ENCODE data around the gene SV2B. TPM values are rescaled to one million over a fixed set of nuclear protein-coding genes. Genes with fewer than 3 reads are reported as not detected.

Gene SV2B
- total and polyA plus RNA-seq, 9 of the 15 experiments (the other 6 are each of a cell fraction or from before 2014, with no cell fraction given): 0.01 to 0.25 (median 0.11) TPM

DNA sequence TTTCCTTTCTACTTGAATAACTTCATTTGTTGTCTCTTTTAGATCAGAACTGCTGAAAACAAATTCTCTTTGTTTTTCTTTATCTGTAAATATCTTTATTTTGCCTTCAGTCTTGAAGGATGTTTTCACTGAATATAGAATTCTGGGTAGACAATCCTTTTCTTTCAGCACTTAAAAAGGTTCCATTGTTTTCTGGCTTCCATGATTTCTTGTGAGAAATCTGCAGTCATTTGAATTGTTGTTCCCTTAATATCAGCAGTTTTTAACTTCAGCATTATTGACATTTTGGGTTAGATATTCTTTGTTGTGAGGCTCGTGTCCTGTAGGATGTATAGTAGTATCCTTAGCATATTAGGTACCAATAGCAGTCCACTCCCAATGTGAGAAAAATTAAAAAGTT lies 65.8 kb downstream of the SV2B start:
- BruUV-seq (replicated peaks): no TSS peak
- FAIRE-seq: no peak
- Histone ChIP-seq H4K20me1 (replicated peaks; ENCODE audit: control insufficient read depth, insufficient read depth, low read length) (no peaks in the 10 kb centered on the region), H3K79me2 (ENCODE audit: control insufficient read depth, insufficient read depth, low read length) (no peaks in the 10 kb centered on the region), H3K36me3 (ENCODE audit: control insufficient read depth, insufficient read depth, low read length) (no peaks in the 10 kb centered on the region), H3K9me1 (ENCODE audit: control insufficient read depth, insufficient read depth, low read length) (no peaks in the 10 kb centered on the region), H3K9ac (ENCODE audit: insufficient read depth in 1 of 2, low read depth in 2 of 2, low read length in 2 of 2) (no peak overlapping the region), H3K4me3 (no peak overlapping the region), H3K4me1 (replicated peaks in 1 of 2; ENCODE audit: control insufficient read depth in 2 of 2, insufficient read depth in 2 of 2, low read length in 2 of 2) (no peaks in the 10 kb centered on the region), H3K27me3 (ENCODE audit: control insufficient read depth in 2 of 2, insufficient read depth in 2 of 2, low read length in 2 of 2) (peaks cover under 1% of the 10 kb centered on the region in 2 experiments; a peak in 1 of 5 replicates), H3K9me3 (replicated peaks; ENCODE audit: control insufficient read depth, insufficient read depth, low read depth, low read length) (peaks cover 2% of the 10 kb centered on the region; the same call in 1 of the 2 replicates), H2AFZ (ENCODE audit: low read depth, low read length) (no peak overlapping the region), H3K27ac (ENCODE audit: extremely low read depth, low read depth, low read length) (no peak overlapping the region), H3K4me2 (ENCODE audit: insufficient read depth, low read length) (no peak overlapping the region)
- intact Hi-C loops (cut with micrococcal nuclease) (no loop called here), in situ Hi-C loops (cut with MboI) (no loop called here)
- WGBS (ENCODE audit: insufficient coverage, low coverage, missing lambda C conversion rate): 0% methylated on average over 1 of the region's 1 CpG
- ATAC-seq: no peak
- CTCF ChIA-PET (ENCODE audit: low intra/inter-chr PET ratio): no interaction called here
- no peak for TF ChIP-seq EP400 (IDR thresholded peaks at IDR 0.05)
- TF ChIP-seq CBX1 (IDR thresholded peaks at IDR 0.05; ENCODE audit: low read depth): 0 out of 2 replicates have a peak, but pooled peaks have one; percentile 44
- TF ChIP-seq, protein P1, sequence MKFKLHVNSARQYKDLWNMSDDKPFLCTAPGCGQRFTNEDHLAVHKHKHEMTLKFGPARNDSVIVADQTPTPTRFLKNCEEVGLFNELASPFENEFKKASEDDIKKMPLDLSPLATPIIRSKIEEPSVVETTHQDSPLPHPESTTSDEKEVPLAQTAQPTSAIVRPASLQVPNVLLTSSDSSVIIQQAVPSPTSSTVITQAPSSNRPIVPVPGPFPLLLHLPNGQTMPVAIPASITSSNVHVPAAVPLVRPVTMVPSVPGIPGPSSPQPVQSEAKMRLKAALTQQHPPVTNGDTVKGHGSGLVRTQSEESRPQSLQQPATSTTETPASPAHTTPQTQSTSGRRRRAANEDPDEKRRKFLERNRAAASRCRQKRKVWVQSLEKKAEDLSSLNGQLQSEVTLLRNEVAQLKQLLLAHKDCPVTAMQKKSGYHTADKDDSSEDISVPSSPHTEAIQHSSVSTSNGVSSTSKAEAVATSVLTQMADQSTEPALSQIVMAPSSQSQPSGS (CRISPR knock-in tag; IDR thresholded peaks at IDR 0.05): no peak
- no peak for TF ChIP-seq CHD1 (IDR thresholded peaks at IDR 0.05; ENCODE audit: low read length)
- TF ChIP-seq ZNF174 (CRISPR knock-in tag; IDR thresholded peaks at IDR 0.05): no peak
- TF ChIP-seq TRIM28 (IDR thresholded peaks at IDR 0.05): peak; percentile 94
- TF ChIP-seq DPF2 (IDR thresholded peaks at IDR 0.05): no peak
- TF ChIP-seq FOXA3 (CRISPR knock-in tag; conservative IDR thresholded peaks at IDR 0.05 in 1 of 2, IDR thresholded peaks at IDR 0.05 in 1 of 2): no peak
- 0 out of 2 replicates have a peak, but pooled peaks have one; percentile 13 for TF ChIP-seq MAFG (tag; conservative IDR thresholded peaks at IDR 0.05)
- no peak for TF ChIP-seq ETV6 (IDR thresholded peaks at IDR 0.05; ENCODE audit: borderline replicate concordance in 1 of 2, low read depth in 2 of 2, low read length in 1 of 2)
- TF ChIP-seq ETV6 (CRISPR knock-in tag; IDR thresholded peaks at IDR 0.05; ENCODE audit: borderline replicate concordance): no peak
- peak; percentile 51; the same call in 1 of the 2 replicates for TF ChIP-seq ZEB2 (IDR thresholded peaks at IDR 0.05)
- no peak for TF ChIP-seq IFI16 (CRISPR knock-in tag; IDR thresholded peaks at IDR 0.05)
- TF ChIP-seq CBX5 (IDR thresholded peaks at IDR 0.05; ENCODE audit: borderline replicate concordance, low read depth): peak; percentile 82
- no peak for TF ChIP-seq RFX7 (CRISPR knock-in tag; IDR thresholded peaks at IDR 0.05)
- TF ChIP-seq, protein P2, sequence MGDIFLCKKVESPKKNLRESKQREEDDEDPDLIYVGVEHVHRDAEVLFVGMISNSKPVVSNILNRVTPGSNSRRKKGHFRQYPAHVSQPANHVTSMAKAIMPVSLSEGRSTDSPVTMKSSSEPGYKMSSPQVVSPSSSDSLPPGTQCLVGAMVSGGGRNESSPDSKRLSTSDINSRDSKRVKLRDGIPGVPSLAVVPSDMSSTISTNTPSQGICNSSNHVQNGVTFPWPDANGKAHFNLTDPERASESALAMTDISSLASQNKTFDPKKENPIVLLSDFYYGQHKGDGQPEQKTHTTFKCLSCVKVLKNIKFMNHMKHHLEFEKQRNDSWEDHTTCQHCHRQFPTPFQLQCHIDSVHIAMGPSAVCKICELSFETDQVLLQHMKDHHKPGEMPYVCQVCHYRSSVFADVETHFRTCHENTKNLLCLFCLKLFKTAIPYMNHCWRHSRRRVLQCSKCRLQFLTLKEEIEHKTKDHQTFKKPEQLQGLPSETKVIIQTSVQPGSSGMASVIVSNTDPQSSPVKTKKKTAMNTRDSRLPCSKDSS (IDR thresholded peaks at IDR 0.05; ENCODE audit: low read depth, partially characterized antibody): peak; percentile 90
- TF ChIP-seq CBX3 (IDR thresholded peaks at IDR 0.05; ENCODE audit: borderline replicate concordance in 1 of 2, low read length in 2 of 2): peak in 1 of 2 experiments; percentile 96; a peak in 2 of 3 replicates
- no peak for TF ChIP-seq CAMTA2 (CRISPR knock-in tag; conservative IDR thresholded peaks at IDR 0.05)
- POLR2A ChIA-PET: no interaction called here
- no peak for DNase-seq (ENCODE audit: extremely low read depth in 1 of 4, low spot score in 3 of 4)

All from K562 (cell line).